SU-DHL-6 (cell line): ENCODE measurements around the gene UXT.
"Not testable (repeated sequence)": the region's sequence is repeated elsewhere in the genome, so short reads cannot be mapped to it uniquely, and the experiment has no call there.

ENCODE experiments used
- H2AFZ ChIP-seq: fragments of 200-600 bp; sonication (generic); 2 replicates; pipeline ENCODE4 v1.6.1; 2014; ENCODE audit warnings: low read depth, mild to moderate bottlenecking, moderate library complexity, mixed read lengths, antibody characterized with exemption, low read length; ENCODE audit not compliant: severe bottlenecking
- H3F3A ChIP-seq: fragments of 200-600 bp; shearing (Covaris generic); 2 replicates; pipeline ENCODE4 v1.6.0; 2016; ENCODE audit warnings: antibody characterized with exemption, mild to moderate bottlenecking; ENCODE audit not compliant: insufficient read depth
- H3K27ac ChIP-seq: fragments of 200-600 bp; sonication (generic); 2 replicates; pipeline ENCODE4 v1.5.1; 2016; ENCODE audit warnings: low read depth, mild to moderate bottlenecking, low read length, moderate library complexity, mixed read lengths
- H3K27me3 ChIP-seq: fragments of 200-600 bp; sonication (generic), shearing (Covaris generic); 2 replicates; pipeline ENCODE4 v1.6.0; 2014; ENCODE audit warnings: mild to moderate bottlenecking, low read length
- H3K36me3 ChIP-seq: fragments of 200-600 bp; sonication (generic); 2 replicates; pipeline ENCODE4 v1.6.1; 2014; ENCODE audit warnings: mild to moderate bottlenecking, low read length, mixed read lengths
- H3K4me2 ChIP-seq: fragments of 300-600, 200-600 bp; shearing (Covaris generic), sonication (generic); 2 replicates; pipeline ENCODE4 v1.6.0; 2014; ENCODE audit warnings: low read length, low read depth, mild to moderate bottlenecking; ENCODE audit not compliant: poor library complexity, severe bottlenecking
- H3K4me3 ChIP-seq: fragments of 200-600 bp; sonication (generic); 2 replicates; pipeline ENCODE4 v1.5.1; 2014; ENCODE audit warnings: antibody characterized with exemption, low read length, mild to moderate bottlenecking, mixed read lengths; ENCODE audit not compliant: insufficient read depth, poor library complexity, severe bottlenecking
- H3K79me2 ChIP-seq: fragments of 200-600 bp; sonication (generic); 2 replicates; pipeline ENCODE4 v1.6.1; 2014; ENCODE audit warnings: mild to moderate bottlenecking, low read length, moderate library complexity; ENCODE audit not compliant: insufficient read depth
- H3K9ac ChIP-seq: fragments of 200-600 bp; sonication (generic); 2 replicates; pipeline ENCODE4 v1.7.0; 2014; ENCODE audit warnings: mild to moderate bottlenecking, low read length
- H3K9me2 ChIP-seq: fragments of 200-600 bp; sonication (generic); replicated peaks from 2 replicates; pipeline ENCODE4 v1.6.1; 2014; ENCODE audit warnings: low read length; ENCODE audit not compliant: insufficient read depth
- H3K9me3 ChIP-seq: fragments of 200-600 bp; sonication (generic); 2 replicates; pipeline ENCODE4 v1.6.1; 2014; ENCODE audit warnings: low read length, mixed read lengths; ENCODE audit not compliant: insufficient read depth
- H4K20me1 ChIP-seq: fragments of 200-600 bp; sonication (generic); 2 replicates; pipeline ENCODE4 v1.6.1; 2014; ENCODE audit warnings: low read depth, mild to moderate bottlenecking, antibody characterized with exemption, low read length, moderate library complexity, mixed read lengths
- CTCF ChIP-seq: fragments of 200-600 bp; sonication (generic); IDR thresholded peaks from one replicate; pipeline ENCODE4 v1.5.1; 2017; ENCODE audit warnings: antibody characterized with exemption, mild to moderate bottlenecking, low read length, moderate library complexity; ENCODE audit not compliant: insufficient read depth, poor library complexity, severe bottlenecking
- EZH2phosphoT487 ChIP-seq: fragments of 200-600 bp; sonication (generic), shearing (Covaris generic); conservative IDR thresholded peaks from 2 replicates; pipeline ENCODE4 v1.6.1; 2018; ENCODE audit warnings: mild to moderate bottlenecking, antibody characterized with exemption, low read length, moderate library complexity, mixed read lengths

Gene UXT

GRCh38 chrX:47683829-47684205, 24.8 kb upstream of the UXT start:
- Histone ChIP-seq H3K4me3 (no peak overlapping the region), H3K9me2 (no peaks in the 10 kb centered on the region), H3K9me3 (no peaks in the 10 kb centered on the region), H3F3A (no peaks in the 10 kb centered on the region), H3K27me3 (no peaks in the 10 kb centered on the region), H3K4me2 (no peak overlapping the region), H3K9ac (no peak overlapping the region), H4K20me1 (no peaks in the 10 kb centered on the region), H2AFZ (no peak overlapping the region), H3K27ac (no peak overlapping the region), H3K79me2 (no peaks in the 10 kb centered on the region), H3K36me3 (no peaks in the 10 kb centered on the region)
- TF ChIP-seq EZH2phosphoT487 (no peak), CTCF (no peak)

- H3K9me2 ChIP-seq = no peaks in the 10 kb centered on the region
- no peak overlapping the region for H2AFZ ChIP-seq
- H3K9ac ChIP-seq = no peak overlapping the region
- H3F3A ChIP-seq = no peaks in the 10 kb centered on the region
- no peaks in the 10 kb centered on the region for H3K27me3 ChIP-seq
- no peak overlapping the region for H3K27ac ChIP-seq
- no peaks in the 10 kb centered on the region for H3K9me3 ChIP-seq
- H4K20me1 ChIP-seq = no peaks in the 10 kb centered on the region
- no peak overlapping the region for H3K4me2 ChIP-seq
- no peaks in the 10 kb centered on the region for H3K79me2 ChIP-seq
- TF ChIP-seq CTCF = no peak
- TF ChIP-seq EZH2phosphoT487 = no peak
- no peaks in the 10 kb centered on the region for H3K36me3 ChIP-seq
- H3K4me3 ChIP-seq = no peak overlapping the region
These were observed 24.3 kb upstream of the UXT start for GRCh38 chrX:47683184-47683828.

GRCh38 chrX:47675959-47676859, 17.2 kb upstream of the UXT start:
- not testable (repeated sequence) for H3K9me3 ChIP-seq, H3K27ac ChIP-seq

GRCh38 chrX:47674776-47675175, 15.8 kb upstream of the UXT start:
- H3K9me3 ChIP-seq = no peaks in the 10 kb centered on the region
- H2AFZ ChIP-seq = no peak overlapping the region
- no peaks in the 10 kb centered on the region for H3F3A ChIP-seq
- H4K20me1 ChIP-seq = no peaks in the 10 kb centered on the region
- H3K4me2 ChIP-seq = no peak overlapping the region
- no peaks in the 10 kb centered on the region for H3K9me2 ChIP-seq
- H3K79me2 ChIP-seq = no peaks in the 10 kb centered on the region
- no peaks in the 10 kb centered on the region for H3K27me3 ChIP-seq
- no peak for TF ChIP-seq EZH2phosphoT487
- TF ChIP-seq CTCF = no peak
- no peaks in the 10 kb centered on the region for H3K36me3 ChIP-seq
- H3K27ac ChIP-seq = no peak overlapping the region
- no peak overlapping the region for H3K9ac ChIP-seq
- H3K4me3 ChIP-seq = no peak overlapping the region

More at GRCh38 chrX:47675959-47676859, 17.2 kb upstream of the UXT start:
- H2AFZ ChIP-seq, H3K9me2 ChIP-seq, H3K36me3 ChIP-seq, H4K20me1 ChIP-seq, H3F3A ChIP-seq, H3K27me3 ChIP-seq, H3K9ac ChIP-seq, H3K4me3 ChIP-seq, H3K79me2 ChIP-seq, H3K4me2 ChIP-seq: not testable (repeated sequence)

GRCh38 chrX:47665797-47666196, 6.8 kb upstream of the UXT start:
- not testable (repeated sequence) for H2AFZ ChIP-seq, H3K27ac ChIP-seq, H3K36me3 ChIP-seq, H3K79me2 ChIP-seq, H4K20me1 ChIP-seq, H3K27me3 ChIP-seq, H3K9ac ChIP-seq, H3K4me3 ChIP-seq, H3F3A ChIP-seq, H3K4me2 ChIP-seq, H3K9me3 ChIP-seq, H3K9me2 ChIP-seq
